D721Med (cell line): ENCODE measurements around the gene ABHD5.

Source experiments
- DNase-seq: peaks from one replicate; pipeline ENCODE4 v3.0.0; 2011; ENCODE audit warnings: low spot score; ENCODE audit not compliant: insufficient read length
- FAIRE-seq: peaks from 2 replicates; lab custom pipeline; 2011; peaks lifted over from hg19 to GRCh38; lab: Jason Lieb, UNC
- CTCF ChIP-seq: IDR thresholded peaks from 2 replicates; pipeline ENCODE4 v1.5.1; 2012; ENCODE audit warnings: mild to moderate bottlenecking, control low read depth; ENCODE audit not compliant: insufficient read depth; ENCODE audit errors: missing control alignments

The ABHD5 gene

DNA sequence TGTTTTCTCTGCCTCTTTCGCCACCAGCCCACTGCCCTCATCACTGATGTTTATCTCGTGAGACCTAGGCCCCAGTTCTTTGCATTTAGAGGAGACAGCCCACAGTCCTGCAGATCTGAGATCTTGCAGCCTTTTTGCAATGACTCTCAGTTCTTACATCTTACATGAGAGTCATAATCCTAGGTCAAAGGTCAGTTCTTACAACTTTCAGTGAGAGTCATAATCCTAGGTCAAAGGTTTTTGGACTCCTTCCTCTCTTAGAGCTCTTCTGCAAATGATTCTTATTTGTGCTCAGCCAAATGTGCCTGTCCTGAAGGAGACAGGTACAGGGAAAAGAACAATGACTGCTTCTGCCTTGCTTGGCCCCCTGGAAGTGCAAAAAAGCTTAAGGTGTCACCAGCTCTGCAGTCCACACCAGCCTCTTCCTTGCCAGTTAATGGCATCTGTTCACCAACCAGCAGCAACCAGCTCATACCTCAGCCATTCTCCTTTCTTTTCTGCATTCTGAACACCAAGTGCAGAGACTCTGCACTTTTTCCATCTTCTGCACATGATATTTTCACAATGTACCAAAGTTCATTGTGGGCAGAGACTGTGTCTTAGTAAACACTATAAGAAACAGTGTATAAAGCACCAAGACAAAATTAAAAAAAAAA is 67.1 kb downstream of the ABHD5 start:
- FAIRE-seq (no peak), DNase-seq (no peak)
- no peak for TF ChIP-seq CTCF

- no peak for TF ChIP-seq CTCF
- no peak for FAIRE-seq
- no peak for DNase-seq
Measured at GRCh38 chr3:43758592-43759225, 68.0 kb downstream of the ABHD5 start.

DNA sequence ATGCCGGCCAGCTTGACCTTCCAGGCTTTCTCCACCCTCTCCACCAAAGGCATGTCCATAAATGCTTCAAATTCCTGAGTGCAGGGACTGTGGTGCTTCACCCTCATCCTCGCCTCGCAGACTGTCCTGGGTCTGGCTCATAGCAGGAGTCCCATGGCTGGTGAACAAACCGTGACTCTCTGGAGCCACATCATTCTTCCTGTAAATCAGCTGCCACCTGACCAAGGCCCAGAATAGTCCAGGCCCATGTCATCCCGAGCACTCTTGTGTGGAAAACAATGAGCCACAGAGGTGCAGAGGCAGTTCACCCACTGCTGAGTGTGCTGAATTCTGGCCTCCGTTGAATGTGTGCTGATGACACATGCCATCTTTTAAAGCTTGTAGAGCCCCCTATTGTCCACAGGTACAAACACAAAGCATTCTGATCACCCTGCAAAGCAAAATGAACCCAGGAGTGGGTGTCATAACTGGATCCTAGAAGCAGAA is 68.6 kb downstream of the ABHD5 start:
- no peak for DNase-seq
- TF ChIP-seq CTCF = peak; percentile 30
- no peak for FAIRE-seq

DNA sequence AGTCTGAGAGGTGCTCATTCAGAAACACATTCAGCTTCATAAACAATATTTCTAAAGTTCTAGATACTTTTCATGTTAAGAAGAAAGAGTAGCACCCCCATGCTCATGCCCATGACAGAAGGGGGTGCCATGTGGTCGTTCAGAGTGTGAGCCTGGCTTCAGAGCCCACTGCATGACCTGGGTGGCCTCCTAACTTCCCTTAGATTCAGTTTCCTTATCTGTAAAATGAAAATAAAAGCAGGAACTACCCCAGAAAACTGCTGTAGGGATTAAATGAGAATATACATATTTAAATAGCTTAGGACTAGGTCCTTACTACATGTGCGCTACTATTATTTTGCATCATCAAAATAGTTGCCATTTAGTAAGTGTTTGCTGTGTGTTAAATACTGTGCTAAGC is 69.2 kb downstream of the ABHD5 start:
- FAIRE-seq (no peak), DNase-seq (no peak)
- no peak for TF ChIP-seq CTCF

DNA sequence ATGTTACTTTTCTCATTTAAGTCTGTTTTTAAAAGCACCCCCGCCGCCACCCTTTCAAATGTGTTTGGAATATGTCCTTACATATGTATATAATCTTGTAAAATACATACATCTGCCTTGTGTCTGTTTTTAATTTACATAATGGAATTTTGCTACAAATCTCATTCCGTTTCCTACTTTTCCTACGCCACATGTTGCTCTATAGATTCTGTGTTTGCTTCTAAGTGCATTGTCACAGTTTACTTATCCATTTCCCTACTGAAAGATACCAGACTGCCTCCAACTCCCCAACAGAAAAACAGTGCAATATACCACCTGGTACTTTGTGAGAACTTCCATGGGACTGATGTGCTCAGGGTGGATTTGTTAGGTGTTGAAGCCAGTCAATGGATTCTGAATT is 70.2 kb downstream of the ABHD5 start:
- FAIRE-seq = no peak
- no peak for TF ChIP-seq CTCF
- DNase-seq = no peak

GRCh38 chr3:43762451-43762850 is 71.7 kb downstream of the ABHD5 start:
- no peak for TF ChIP-seq CTCF
- no peak for FAIRE-seq
- DNase-seq = no peak

- TF ChIP-seq CTCF = no peak
- DNase-seq (no peak), FAIRE-seq (no peak)
Measured at GRCh38 chr3:43764056-43764455, 73.3 kb downstream of the ABHD5 start.
